ENCODE data around the gene DPH6.

DNA sequence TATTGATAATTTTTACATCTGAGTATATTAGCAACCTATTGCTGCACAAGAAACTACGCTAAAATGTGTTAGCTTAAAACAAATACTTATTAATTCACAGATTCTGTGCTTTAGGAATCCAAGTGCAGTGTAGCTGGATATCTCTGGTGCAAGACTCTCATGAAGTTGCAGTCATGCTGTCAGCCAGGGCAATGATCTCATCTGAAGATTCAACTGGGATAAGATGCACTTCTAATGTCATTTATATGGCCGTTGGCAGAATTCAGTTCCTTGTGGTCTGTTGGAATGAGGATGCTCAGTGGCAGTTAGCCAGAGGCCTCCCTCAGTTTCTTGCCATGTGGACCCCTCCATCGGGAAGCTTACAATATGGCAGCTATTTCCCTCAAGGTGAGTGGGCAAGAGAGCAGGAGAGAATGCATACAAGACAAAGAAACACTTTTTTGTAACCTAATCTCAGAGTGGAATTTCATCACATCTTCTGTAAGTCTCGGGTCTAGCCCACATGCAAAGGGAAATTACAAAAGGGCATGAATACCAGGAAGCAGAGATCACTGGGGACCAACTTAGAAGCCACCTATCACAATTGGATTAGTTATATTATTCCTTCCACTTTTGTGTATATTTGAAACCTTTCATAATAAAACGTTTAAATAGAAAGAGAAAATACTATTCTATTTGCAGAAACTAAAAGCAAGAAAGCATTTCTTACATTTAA is 61.6 kb downstream of the DPH6 start:
- TF ChIP-seq, protein P1, sequence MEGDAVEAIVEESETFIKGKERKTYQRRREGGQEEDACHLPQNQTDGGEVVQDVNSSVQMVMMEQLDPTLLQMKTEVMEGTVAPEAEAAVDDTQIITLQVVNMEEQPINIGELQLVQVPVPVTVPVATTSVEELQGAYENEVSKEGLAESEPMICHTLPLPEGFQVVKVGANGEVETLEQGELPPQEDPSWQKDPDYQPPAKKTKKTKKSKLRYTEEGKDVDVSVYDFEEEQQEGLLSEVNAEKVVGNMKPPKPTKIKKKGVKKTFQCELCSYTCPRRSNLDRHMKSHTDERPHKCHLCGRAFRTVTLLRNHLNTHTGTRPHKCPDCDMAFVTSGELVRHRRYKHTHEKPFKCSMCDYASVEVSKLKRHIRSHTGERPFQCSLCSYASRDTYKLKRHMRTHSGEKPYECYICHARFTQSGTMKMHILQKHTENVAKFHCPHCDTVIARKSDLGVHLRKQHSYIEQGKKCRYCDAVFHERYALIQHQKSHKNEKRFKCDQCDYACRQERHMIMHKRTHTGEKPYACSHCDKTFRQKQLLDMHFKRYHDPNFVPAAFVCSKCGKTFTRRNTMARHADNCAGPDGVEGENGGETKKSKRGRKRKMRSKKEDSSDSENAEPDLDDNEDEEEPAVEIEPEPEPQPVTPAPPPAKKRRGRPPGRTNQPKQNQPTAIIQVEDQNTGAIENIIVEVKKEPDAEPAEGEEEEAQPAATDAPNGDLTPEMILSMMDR (IDR thresholded peaks at IDR 0.05): no peak
- no peak for TF ChIP-seq POLR2A (IDR thresholded peaks at IDR 0.05)
- TF ChIP-seq EP300 (IDR thresholded peaks at IDR 0.05): no peak
